K562 (cell line): ENCODE measurements around the gene ZEB2. TPM values are rescaled to one million over a fixed set of nuclear protein-coding genes. Genes with fewer than 3 reads are reported as not detected.

ENCODE experiments used
- ASH1L ChIP-seq: fragments of 450-650 bp; IDR thresholded peaks from 2 replicates; pipeline ENCODE4 v1.6.1; 2018; ENCODE audit warnings: borderline replicate concordance, mild to moderate bottlenecking, low read depth; ENCODE audit not compliant: partially characterized antibody
- BACH1 ChIP-seq: fragments of 200-800 bp; sonication (Bioruptor generic); IDR thresholded peaks from 2 replicates; pipeline ENCODE4 v1.6.1; 2016; ENCODE audit warnings: missing genetic modification characterization, missing compliant biosample characterization
- GTF2E2 ChIP-seq: fragments of 200-800 bp; sonication (Bioruptor generic); IDR thresholded peaks from 2 replicates; pipeline ENCODE4 v1.6.1; 2016; ENCODE audit warnings: missing genetic modification characterization, missing compliant biosample characterization
- HEY1 ChIP-seq: fragments of 250-450 bp; sonication (Bioruptor Pico); IDR thresholded peaks from 2 replicates; pipeline ENCODE4 v1.5.0; 2020; ENCODE audit warnings: mild to moderate bottlenecking, moderate library complexity, borderline replicate concordance
- TBL1XR1 ChIP-seq, 2 experiments: IDR thresholded peaks; 2 replicates each; pipeline ENCODE4 v1.6.1; 2012; ENCODE audit warnings: improper control_type of control experiment in 2 of 2, low read length in 2 of 2, mild to moderate bottlenecking in 1 of 2
- TRIM24 ChIP-seq, 2 experiments: fragments of 450-650 bp; IDR thresholded peaks; 2 replicates each; pipeline ENCODE4 v1.6.1; 2016
- ZNF133 ChIP-seq: fragments of 250-450 bp; sonication (Bioruptor Pico); IDR thresholded peaks from 2 replicates; pipeline ENCODE4 v1.4.0; 2020; ENCODE audit warnings: mild to moderate bottlenecking
- ZNF316 ChIP-seq: fragments of 450-650 bp; IDR thresholded peaks from 2 replicates; pipeline ENCODE4 v1.6.1; 2016
- ZNF589 ChIP-seq: fragments of 200-800 bp; sonication (Bioruptor generic); IDR thresholded peaks from 2 replicates; pipeline ENCODE4 v1.6.1; 2016; ENCODE audit warnings: low read depth, missing genetic modification characterization, missing compliant biosample characterization
- polyA plus RNA-seq, 8 experiments: library from polyadenylated mRNA; depleted of rRNA in 4 of 8; stranded (reverse) in 5 of 8; unstranded in 3 of 8; fragments of >200 nt; fragmentation: Nextera tagmentation in 2 of 8; fragmentation: Illumina TruSeq in 1 of 8; extraction: Ambion mirVana in 2 of 8; extraction: Trizol in 1 of 8; gene quantifications; 2 replicates each; pipeline versions ENCODE4 v1.2.1 to v1.2.3, GENCODE V29; 2011 to 2014; ENCODE audit warnings: inconsistent platforms in 1 of 8, missing spikeins in 1 of 8
- total RNA-seq, 7 experiments: library from RNA; depleted of rRNA in 6 of 7; stranded (reverse); fragments of >200 nt in 6 of 7; fragmentation: Illumina TruSeq in 2 of 7; extraction: Trizol in 2 of 7; gene quantifications; 2 replicates each; pipeline versions ENCODE4 v1.2.1 to v1.2.3, GENCODE V29; 2011 to 2021; ENCODE audit warnings: low replicate concordance in 1 of 7
- TF ChIP-seq, protein P1 (sequence below), 2 experiments: fragments of 200-800 bp in 1 of 2; sonication (Bioruptor generic) in 1 of 2; sonication (generic) in 1 of 2; formaldehyde crosslinking in 1 of 2; IDR thresholded peaks in 1 of 2; conservative IDR thresholded peaks in 1 of 2; 2 replicates each; pipeline versions ENCODE4 v1.5.0 to v1.6.1; 2016 to 2020; ENCODE audit warnings: missing compliant biosample characterization in 1 of 2, missing genetic modification characterization in 1 of 2, missing genetic modification reagents in 1 of 2
- TF ChIP-seq, protein P2 (sequence below): sonication (generic); formaldehyde crosslinking; IDR thresholded peaks from 2 replicates; pipeline ENCODE4 v1.8.1; 2022; ENCODE audit warnings: missing genetic modification reagents
- TF ChIP-seq, protein P3 (sequence below): sonication (generic); formaldehyde crosslinking; IDR thresholded peaks from 2 replicates; pipeline ENCODE4 v1.8.0; 2022; ENCODE audit warnings: mild to moderate bottlenecking, missing genetic modification reagents
- TF ChIP-seq, protein P4 (sequence below): fragments of 200-800 bp; sonication (Bioruptor generic); IDR thresholded peaks from 2 replicates; pipeline ENCODE4 v1.6.1; 2017; ENCODE audit warnings: missing genetic modification characterization, missing compliant biosample characterization
- TF ChIP-seq, protein P5 (sequence below): fragments of 450-650 bp; IDR thresholded peaks from 2 replicates; pipeline ENCODE4 v1.6.1; 2016; ENCODE audit warnings: missing biosample characterization, missing genetic modification characterization
- TF ChIP-seq, protein P6 (sequence below), 2 experiments: IDR thresholded peaks; 2 replicates each; pipeline ENCODE4 v1.6.1; 2012; ENCODE audit warnings: improper control_type of control experiment in 2 of 2, low read depth in 2 of 2, low read length in 2 of 2, borderline replicate concordance in 1 of 2

ZEB2 gene
- total and polyA plus RNA-seq, 9 of the 15 experiments (the other 6 are each of a cell fraction or from before 2014, with no cell fraction given) = 15.1 to 113 (median 72.3) TPM

DNA sequence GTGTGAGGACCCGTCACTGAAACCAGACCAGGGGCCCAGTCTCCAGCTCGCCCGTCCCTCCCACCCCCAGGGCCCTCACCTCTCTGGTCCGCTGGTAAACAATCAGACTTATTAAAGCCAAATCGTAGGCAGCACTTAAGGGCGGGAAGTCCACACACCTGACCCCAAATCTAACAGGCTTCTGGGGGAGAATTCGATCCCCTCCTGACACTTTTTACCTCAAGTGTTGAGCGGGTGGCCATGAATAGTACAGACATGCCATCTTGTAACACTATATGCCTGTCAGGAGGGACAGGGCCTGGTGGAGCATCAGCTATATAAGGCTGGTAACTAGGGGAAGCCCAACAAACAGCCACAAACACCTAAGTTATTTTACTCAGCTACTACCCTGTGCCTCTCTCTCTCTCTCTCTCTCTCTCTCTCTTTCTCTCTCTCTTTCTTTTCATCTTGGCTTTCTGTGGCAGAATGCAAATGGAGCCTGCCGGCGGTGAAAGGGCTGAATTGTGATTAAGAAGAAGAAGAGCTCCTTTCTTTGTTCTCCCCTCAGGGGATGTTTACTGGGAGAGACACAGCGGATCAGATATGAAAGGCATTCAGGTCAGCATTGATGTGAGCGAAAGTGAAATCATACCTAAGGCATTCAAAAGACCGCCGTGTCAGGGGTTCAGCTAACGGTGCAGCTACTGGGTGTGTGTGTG lies 9.5 kb downstream of the ZEB2 start (continued):
- TF ChIP-seq GTF2E2 (tag) (no peak), BACH1 (tag) (0 out of 2 replicates have a peak, but pooled peaks have one; percentile 44), ZNF133 (CRISPR knock-in tag) (no peak), ASH1L (no peak), TBL1XR1 (IDR thresholded peaks at IDR 0.05; ENCODE audit: low read length in 2 of 2) (no peak), ZNF589 (CRISPR knock-in tag) (no peak), TRIM24 (IDR thresholded peaks at IDR 0.05) (no peak), HEY1 (CRISPR knock-in tag) (no peak), ZNF316 (no peak)
- TF ChIP-seq, protein P1, sequence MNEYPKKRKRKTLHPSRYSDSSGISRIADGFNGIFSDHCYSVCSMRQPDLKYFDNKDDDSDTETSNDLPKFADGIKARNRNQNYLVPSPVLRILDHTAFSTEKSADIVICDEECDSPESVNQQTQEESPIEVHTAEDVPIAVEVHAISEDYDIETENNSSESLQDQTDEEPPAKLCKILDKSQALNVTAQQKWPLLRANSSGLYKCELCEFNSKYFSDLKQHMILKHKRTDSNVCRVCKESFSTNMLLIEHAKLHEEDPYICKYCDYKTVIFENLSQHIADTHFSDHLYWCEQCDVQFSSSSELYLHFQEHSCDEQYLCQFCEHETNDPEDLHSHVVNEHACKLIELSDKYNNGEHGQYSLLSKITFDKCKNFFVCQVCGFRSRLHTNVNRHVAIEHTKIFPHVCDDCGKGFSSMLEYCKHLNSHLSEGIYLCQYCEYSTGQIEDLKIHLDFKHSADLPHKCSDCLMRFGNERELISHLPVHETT (CRISPR knock-in tag; conservative IDR thresholded peaks at IDR 0.05 in 1 of 2, IDR thresholded peaks at IDR 0.05 in 1 of 2) = no peak
- TF ChIP-seq, protein P2, sequence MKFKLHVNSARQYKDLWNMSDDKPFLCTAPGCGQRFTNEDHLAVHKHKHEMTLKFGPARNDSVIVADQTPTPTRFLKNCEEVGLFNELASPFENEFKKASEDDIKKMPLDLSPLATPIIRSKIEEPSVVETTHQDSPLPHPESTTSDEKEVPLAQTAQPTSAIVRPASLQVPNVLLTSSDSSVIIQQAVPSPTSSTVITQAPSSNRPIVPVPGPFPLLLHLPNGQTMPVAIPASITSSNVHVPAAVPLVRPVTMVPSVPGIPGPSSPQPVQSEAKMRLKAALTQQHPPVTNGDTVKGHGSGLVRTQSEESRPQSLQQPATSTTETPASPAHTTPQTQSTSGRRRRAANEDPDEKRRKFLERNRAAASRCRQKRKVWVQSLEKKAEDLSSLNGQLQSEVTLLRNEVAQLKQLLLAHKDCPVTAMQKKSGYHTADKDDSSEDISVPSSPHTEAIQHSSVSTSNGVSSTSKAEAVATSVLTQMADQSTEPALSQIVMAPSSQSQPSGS (CRISPR knock-in tag) = no peak
- TF ChIP-seq, protein P3, sequence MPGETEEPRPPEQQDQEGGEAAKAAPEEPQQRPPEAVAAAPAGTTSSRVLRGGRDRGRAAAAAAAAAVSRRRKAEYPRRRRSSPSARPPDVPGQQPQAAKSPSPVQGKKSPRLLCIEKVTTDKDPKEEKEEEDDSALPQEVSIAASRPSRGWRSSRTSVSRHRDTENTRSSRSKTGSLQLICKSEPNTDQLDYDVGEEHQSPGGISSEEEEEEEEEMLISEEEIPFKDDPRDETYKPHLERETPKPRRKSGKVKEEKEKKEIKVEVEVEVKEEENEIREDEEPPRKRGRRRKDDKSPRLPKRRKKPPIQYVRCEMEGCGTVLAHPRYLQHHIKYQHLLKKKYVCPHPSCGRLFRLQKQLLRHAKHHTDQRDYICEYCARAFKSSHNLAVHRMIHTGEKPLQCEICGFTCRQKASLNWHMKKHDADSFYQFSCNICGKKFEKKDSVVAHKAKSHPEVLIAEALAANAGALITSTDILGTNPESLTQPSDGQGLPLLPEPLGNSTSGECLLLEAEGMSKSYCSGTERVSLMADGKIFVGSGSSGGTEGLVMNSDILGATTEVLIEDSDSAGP (CRISPR knock-in tag) = no peak
- TF ChIP-seq, protein P4, sequence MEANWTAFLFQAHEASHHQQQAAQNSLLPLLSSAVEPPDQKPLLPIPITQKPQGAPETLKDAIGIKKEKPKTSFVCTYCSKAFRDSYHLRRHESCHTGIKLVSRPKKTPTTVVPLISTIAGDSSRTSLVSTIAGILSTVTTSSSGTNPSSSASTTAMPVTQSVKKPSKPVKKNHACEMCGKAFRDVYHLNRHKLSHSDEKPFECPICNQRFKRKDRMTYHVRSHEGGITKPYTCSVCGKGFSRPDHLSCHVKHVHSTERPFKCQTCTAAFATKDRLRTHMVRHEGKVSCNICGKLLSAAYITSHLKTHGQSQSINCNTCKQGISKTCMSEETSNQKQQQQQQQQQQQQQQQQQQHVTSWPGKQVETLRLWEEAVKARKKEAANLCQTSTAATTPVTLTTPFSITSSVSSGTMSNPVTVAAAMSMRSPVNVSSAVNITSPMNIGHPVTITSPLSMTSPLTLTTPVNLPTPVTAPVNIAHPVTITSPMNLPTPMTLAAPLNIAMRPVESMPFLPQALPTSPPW = no peak
- TF ChIP-seq, protein P5, sequence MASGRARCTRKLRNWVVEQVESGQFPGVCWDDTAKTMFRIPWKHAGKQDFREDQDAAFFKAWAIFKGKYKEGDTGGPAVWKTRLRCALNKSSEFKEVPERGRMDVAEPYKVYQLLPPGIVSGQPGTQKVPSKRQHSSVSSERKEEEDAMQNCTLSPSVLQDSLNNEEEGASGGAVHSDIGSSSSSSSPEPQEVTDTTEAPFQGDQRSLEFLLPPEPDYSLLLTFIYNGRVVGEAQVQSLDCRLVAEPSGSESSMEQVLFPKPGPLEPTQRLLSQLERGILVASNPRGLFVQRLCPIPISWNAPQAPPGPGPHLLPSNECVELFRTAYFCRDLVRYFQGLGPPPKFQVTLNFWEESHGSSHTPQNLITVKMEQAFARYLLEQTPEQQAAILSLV = no peak
- TF ChIP-seq, protein P6, sequence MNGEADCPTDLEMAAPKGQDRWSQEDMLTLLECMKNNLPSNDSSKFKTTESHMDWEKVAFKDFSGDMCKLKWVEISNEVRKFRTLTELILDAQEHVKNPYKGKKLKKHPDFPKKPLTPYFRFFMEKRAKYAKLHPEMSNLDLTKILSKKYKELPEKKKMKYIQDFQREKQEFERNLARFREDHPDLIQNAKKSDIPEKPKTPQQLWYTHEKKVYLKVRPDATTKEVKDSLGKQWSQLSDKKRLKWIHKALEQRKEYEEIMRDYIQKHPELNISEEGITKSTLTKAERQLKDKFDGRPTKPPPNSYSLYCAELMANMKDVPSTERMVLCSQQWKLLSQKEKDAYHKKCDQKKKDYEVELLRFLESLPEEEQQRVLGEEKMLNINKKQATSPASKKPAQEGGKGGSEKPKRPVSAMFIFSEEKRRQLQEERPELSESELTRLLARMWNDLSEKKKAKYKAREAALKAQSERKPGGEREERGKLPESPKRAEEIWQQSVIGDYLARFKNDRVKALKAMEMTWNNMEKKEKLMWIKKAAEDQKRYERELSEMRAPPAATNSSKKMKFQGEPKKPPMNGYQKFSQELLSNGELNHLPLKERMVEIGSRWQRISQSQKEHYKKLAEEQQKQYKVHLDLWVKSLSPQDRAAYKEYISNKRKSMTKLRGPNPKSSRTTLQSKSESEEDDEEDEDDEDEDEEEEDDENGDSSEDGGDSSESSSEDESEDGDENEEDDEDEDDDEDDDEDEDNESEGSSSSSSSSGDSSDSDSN (IDR thresholded peaks at IDR 0.05; ENCODE audit: borderline replicate concordance in 1 of 2, low read depth in 2 of 2, low read length in 2 of 2) = no peak
